GM12872 (cell line): Measurements from ENCODE around the gene ANKS4B.

Experiments
- TF ChIP-seq, protein P1 (sequence below): IDR thresholded peaks from 3 replicates; pipeline ENCODE4 v1.5.1; 2011; ENCODE audit warnings: low read depth, mild to moderate bottlenecking, low read length, moderate library complexity; ENCODE audit not compliant: insufficient read depth

The ANKS4B gene

DNA sequence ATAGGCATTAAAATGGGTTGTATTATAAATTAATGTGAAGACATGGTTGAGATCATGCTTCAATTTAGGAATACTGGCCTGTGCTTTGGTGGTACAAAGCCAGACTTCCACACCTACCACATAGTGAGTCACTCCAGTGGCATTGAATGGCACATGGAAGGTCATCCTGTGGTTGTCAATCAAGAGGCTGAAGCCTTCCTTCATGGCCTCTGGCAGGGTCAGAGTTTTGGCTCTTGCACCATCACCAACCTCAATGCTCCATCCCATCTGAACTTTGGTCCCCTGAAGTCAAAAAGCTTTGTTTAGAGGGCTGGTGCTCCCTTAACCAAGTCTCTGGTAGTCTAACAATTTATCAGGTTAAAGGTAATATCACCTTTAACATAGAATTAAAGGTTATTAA lies 28.2 kb upstream of the ANKS4B start:
- TF ChIP-seq, protein P1, sequence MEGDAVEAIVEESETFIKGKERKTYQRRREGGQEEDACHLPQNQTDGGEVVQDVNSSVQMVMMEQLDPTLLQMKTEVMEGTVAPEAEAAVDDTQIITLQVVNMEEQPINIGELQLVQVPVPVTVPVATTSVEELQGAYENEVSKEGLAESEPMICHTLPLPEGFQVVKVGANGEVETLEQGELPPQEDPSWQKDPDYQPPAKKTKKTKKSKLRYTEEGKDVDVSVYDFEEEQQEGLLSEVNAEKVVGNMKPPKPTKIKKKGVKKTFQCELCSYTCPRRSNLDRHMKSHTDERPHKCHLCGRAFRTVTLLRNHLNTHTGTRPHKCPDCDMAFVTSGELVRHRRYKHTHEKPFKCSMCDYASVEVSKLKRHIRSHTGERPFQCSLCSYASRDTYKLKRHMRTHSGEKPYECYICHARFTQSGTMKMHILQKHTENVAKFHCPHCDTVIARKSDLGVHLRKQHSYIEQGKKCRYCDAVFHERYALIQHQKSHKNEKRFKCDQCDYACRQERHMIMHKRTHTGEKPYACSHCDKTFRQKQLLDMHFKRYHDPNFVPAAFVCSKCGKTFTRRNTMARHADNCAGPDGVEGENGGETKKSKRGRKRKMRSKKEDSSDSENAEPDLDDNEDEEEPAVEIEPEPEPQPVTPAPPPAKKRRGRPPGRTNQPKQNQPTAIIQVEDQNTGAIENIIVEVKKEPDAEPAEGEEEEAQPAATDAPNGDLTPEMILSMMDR = no peak

DNA sequence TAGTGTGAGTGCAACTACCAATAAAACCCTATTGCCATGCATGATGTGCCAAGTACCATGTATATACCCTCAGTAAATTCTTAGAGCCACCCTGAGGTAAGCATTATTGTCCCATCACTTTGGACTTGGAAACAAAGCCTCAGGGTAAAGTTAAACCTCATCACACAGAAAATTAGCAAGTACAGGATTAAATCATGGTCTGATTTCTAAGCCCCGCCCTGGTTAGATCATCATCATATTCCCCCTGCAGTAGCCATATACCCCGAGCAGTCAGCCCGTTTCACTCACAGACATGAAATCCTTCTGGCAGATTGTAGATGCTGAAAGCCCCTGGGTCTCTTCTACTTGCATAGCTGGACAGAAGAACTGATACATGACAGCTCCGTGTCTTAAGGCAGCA lies 26.9 kb upstream of the ANKS4B start:
- TF ChIP-seq, protein P1 = no peak

DNA sequence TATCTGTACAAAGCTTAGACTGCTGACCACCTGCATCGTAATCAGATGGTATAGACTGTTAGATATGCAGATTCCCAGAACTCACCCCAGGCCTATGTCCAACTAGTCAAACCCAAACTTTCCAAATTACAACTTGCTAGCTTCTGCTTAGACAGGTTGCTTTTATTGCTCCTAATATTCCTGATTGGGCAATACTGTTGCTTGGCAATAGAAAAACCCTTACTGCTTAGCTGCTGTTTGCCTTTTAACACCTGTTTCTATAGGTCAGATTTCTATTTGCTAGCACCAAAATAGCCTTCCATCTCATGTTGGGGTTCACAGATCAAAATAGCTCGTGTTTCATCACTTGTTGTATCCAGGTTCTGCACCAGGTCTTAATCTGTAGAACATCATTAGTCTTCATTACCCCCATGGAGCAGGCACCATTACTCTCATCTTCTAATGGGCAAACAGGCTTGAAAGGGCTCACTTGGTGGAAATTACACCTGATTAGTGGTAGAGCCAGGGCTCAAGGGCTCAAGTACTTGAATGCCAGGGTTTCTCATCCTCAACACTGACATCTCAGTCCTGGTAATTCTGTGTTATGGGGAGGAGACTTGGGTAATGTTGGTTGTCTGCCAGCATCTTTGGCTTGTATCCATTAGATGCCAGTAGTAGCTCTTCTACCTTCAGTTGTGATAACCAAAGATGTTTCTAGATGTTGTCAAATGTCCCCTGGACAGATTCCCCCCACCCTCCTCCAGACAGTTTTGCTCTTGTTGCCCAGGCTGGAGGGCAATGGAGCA lies 24.9 kb upstream of the ANKS4B start:
- TF ChIP-seq, protein P1 = no peak

DNA sequence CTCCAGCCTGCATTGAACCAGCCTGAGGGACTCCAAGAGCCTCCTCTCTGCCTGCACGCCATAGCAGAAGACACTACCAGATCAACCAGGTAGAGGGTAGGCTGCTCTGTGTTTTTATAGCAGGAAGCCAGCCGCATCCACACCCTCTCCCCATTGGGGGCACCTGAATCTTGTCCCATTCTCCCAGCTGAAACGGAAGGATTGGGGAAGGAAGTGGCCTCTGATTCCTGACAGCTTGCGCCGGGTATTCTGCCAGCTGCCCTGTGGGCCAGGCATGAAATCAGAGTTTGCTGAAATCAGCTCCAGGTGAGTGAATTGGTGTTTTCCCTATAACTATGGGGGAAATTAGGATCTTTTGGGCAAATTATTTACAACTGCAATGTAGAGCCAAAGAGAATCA lies 22.0 kb upstream of the ANKS4B start, which contains the start of gene ZP2:
Gene ZP2, minus strand, starts transcription at position 89 of the 400 bp plus-strand sequence. Its CDS starts 27 bp downstream, at position 62.
- TF ChIP-seq, protein P1 = no peak

DNA sequence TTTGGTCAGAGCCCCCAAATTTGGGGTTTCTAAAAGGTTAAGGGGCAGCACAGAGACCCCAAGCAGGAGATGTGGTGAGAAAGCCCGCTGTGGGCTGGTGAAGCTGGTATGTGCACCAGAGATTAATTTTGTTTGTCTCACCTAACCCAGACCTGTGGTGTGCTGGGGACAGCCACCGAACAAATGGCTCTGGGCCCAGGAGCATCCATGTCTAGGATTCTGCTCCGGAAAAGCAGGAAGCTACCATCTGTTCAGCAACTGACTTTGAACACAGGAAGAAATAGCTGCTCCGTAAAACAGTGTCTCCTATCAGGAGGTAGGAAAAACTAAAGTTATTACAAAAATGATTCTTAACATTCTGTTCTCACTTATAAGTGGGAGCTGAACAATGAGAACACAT lies 19.4 kb upstream of the ANKS4B start:
- TF ChIP-seq, protein P1 = no peak

DNA sequence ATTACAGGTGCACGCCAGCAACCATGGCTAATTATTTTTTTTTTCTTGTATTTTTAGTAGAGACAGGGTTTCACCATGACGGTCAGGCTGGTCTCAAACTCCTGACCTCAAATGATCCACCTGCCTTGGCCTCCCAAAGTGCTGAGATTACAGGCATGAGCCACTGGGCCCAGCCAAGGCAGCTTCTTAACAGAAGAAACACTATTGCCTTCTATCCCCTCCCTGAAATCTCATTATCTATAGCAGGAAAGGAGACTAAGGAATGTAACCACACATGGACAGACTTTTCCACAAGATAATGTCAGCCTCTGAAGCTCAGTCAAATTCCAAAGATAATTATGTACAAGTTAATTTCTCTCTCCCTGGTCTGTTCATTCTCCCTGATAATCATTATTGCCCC lies 16.4 kb upstream of the ANKS4B start:
- TF ChIP-seq, protein P1 = no peak

DNA sequence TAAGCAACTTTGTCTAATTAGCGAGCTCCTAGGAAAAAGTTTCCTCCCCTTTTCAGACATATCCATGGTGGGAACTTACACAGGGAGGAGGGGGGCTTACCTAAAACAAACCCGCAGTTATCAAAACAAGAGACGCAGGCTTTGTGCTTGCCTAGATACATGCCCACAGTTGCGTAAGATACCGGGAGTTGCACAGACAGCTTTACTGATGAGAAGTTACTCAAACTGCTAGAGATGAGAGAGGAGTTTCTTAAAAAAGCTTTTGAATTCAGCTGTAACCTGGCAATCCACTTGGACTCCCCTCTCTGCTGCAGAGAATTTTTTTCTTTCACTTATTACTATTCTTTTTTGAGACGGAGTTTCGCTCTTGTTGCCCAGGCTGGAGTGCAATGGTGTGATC lies 15.3 kb upstream of the ANKS4B start:
- TF ChIP-seq, protein P1 = no peak
